Placental epithelial cell (primary cell): ENCODE data around the gene LCN10. TPM values are rescaled to one million over a fixed set of nuclear protein-coding genes. Genes with fewer than 3 reads are reported as not detected.

Experiments used
- small RNA-seq: library from RNA; depleted of rRNA; stranded (forward); fragments of <200 nt; gene quantifications from one replicate; pipeline ENCODE3, GENCODE V24; 2012
- total RNA-seq: library from RNA; depleted of rRNA; stranded (reverse); fragments of >200 nt; gene quantifications from 2 replicates; pipeline ENCODE4 v1.2.3, GENCODE V29; 2012

LCN10 gene
- not detected in 2 replicates for total RNA-seq

GRCh38 chr9:136742591-136743391 lies at the start of gene LCN10:
Gene LCN10, minus strand, starts transcription at chr9:136742940. Its CDS starts 37 bp downstream, at chr9:136742903.

GRCh38 chr9:136790640-136791515 lies 48.1 kb upstream of the LCN10 start, which contains the start of gene TMEM141:
Gene TMEM141, plus strand, starts transcription at chr9:136791344. Its CDS starts 27 bp downstream, at chr9:136791371.

GRCh38 chr9:136764301-136764891 lies 21.7 kb upstream of the LCN10 start, which contains the start of gene LCN15:
Gene LCN15, minus strand, starts transcription at chr9:136764518. Its CDS starts 30 bp downstream, at chr9:136764488.

GRCh38 chr9:136748201-136748600 lies 5.5 kb upstream of the LCN10 start, which contains the start of gene LCN6:
Gene LCN6, minus strand, starts transcription at chr9:136748525. Its CDS starts 42 bp downstream, at chr9:136748483.

DNA sequence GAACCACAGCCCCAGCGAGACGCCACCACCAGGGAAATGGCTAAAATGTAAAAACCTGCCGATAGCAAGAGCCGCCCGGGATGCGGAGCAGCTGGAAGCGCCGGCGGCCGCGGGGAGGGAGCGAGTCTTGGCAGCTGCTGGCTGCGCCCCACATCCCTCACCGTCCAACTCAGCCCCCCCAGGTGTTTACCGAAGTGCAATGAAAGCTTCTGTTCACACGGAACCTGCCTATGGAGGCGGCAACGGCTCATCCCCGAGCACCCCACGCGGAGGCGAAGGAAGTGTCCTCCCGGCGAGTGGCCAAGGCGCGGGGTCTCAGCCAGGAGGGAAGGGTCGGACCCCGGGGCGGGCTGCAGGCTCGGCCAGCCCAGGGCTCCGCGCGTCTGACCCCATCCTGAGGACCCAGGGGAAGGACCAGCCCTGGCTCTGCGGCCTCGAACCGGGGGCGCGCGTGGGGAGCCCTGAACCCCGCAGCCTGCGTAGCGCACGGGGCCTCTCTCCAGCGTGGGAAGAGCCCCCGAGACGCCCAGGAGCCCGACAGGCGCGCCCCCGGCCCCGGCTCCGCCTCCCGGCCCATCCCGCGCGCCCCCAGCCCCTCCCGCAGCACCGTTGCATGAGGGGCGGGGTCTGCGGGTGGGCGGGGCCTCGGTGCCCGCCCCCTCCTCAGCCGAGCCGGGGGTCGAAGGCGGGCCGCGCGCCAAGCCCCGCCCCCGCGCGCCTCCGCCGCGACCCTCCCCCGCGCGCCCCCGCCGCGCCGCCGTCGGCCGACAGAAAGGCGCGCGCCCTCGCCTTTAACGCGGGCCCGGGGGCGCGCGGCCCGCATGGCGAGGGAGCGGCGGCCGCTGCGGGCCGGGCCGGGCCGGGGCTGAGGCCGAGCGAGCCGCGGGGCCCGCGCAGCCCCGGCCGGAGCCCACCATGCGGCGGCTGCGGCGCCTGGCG lies 30.7 kb downstream of the LCN10 start, which contains the start of gene DIPK1B:
Gene DIPK1B (plus strand): TSS at position 822 of the 939 bp plus-strand sequence. CDS start 94 bp downstream, at position 916.

Small RNAs within 50 kb of the gene (small RNA-seq; reads per million reads assigned to genes)
- gene ATP6V1G1P3 (not detected), gene MIR6722 (not detected)

Other genes with a start within 250 kb of the LCN10 start
- 12.4 and 14.1 TPM in 2 replicates for gene NOTCH1, start 196.9 kb downstream of the LCN10 start, total RNA-seq
- gene EGFL7, start 80.0 kb downstream of the LCN10 start, total RNA-seq: 2.0 TPM in 2 replicates
- gene AGPAT2, start 55.5 kb downstream of the LCN10 start, total RNA-seq: 24.7 and 44.9 TPM in 2 replicates
- gene DIPK1B, start 30.4 kb downstream of the LCN10 start, total RNA-seq: 0.39 TPM in 1 of 2 replicates, not detected in the other
- not detected in 2 replicates for gene LCN6, start 5.6 kb upstream of the LCN10 start, total RNA-seq
- not detected in 2 replicates for gene LCN8, start 15.3 kb upstream of the LCN10 start, total RNA-seq
- not detected in 2 replicates for gene LCN15, start 21.6 kb upstream of the LCN10 start, total RNA-seq
- 52.9 and 53.0 TPM in 2 replicates for gene TMEM141, start 48.4 kb upstream of the LCN10 start, total RNA-seq
- 0.33 and 0.39 TPM in 2 replicates for gene CCDC183, start 53.4 kb upstream of the LCN10 start, total RNA-seq
- gene RABL6, start 65.0 kb upstream of the LCN10 start, total RNA-seq: 47.9 and 75.5 TPM in 2 replicates
- 0.76 and 1.2 TPM in 2 replicates for gene AJM1, start 99.5 kb upstream of the LCN10 start, total RNA-seq
- 100 and 144 TPM in 2 replicates for gene PHPT1, start 106.5 kb upstream of the LCN10 start, total RNA-seq
- gene MAMDC4, start 109.4 kb upstream of the LCN10 start, total RNA-seq: 3.0 and 3.5 TPM in 2 replicates
- gene EDF1, start 123.4 kb upstream of the LCN10 start, total RNA-seq: 175 and 192 TPM in 2 replicates
- 8.4 and 13.7 TPM in 2 replicates for gene TRAF2, start 143.6 kb upstream of the LCN10 start, total RNA-seq
- 112 and 219 TPM in 2 replicates for gene FBXW5, start 201.8 kb upstream of the LCN10 start, total RNA-seq
- 0.98 and 3.9 TPM in 2 replicates for gene C8G, start 202.3 kb upstream of the LCN10 start, total RNA-seq
- 1.1 TPM in 1 of 2 replicates, not detected in the other for gene LCN12, start 209.3 kb upstream of the LCN10 start, total RNA-seq
- gene PTGDS, start 234.6 kb upstream of the LCN10 start, total RNA-seq: 0.76 and 2.0 TPM in 2 replicates
- not detected in 2 replicates for gene LCNL1, start 240.1 kb upstream of the LCN10 start, total RNA-seq
- gene PAXX, start 249.5 kb upstream of the LCN10 start, total RNA-seq: 11.0 and 16.8 TPM in 2 replicates